CD14-positive monocyte (primary cell): ENCODE measurements around the gene IGFBP6. TPM values are rescaled to one million over a fixed set of nuclear protein-coding genes. Genes with fewer than 3 reads are reported as not detected.

ENCODE experiments used
- DNase-seq, 3 donors: peaks; one replicate each; pipeline ENCODE4 v3.0.0-alpha.2; 2011 to 2022
- H2AFZ ChIP-seq: 2 replicates; pipeline ENCODE4 v1.6.0; 2012; ENCODE audit warnings: mild to moderate bottlenecking, low read depth, low read length, inconsistent platforms; ENCODE audit not compliant: insufficient read depth, poor library complexity, severe bottlenecking
- H3K27ac ChIP-seq, 2 donors: 1 replicate in 1 of 2; 2 replicates in 1 of 2; pipeline ENCODE4 v1.5.1; 2012 to 2013; ENCODE audit warnings: low read length in 2 of 2, control low read depth in 1 of 2, inconsistent platforms in 1 of 2, low read depth in 1 of 2, mild to moderate bottlenecking in 1 of 2
- H3K27me3 ChIP-seq, 2 donors: one replicate each; pipeline versions ENCODE4 v1.6.0 to v1.6.1; 2011 to 2013; ENCODE audit warnings: low read length in 2 of 2; ENCODE audit not compliant: control insufficient read depth in 2 of 2, insufficient read depth in 2 of 2
- H3K36me3 ChIP-seq, 2 donors: replicated peaks in 1 of 2; 1 replicate in 1 of 2; 2 replicates in 1 of 2; pipeline versions ENCODE4 v1.5.1 to v1.6.1; 2012 to 2013; ENCODE audit warnings: low read length in 2 of 2, control low read depth in 1 of 2, inconsistent platforms in 1 of 2, mild to moderate bottlenecking in 1 of 2; ENCODE audit not compliant: insufficient read depth in 2 of 2, control insufficient read depth in 1 of 2
- H3K4me1 ChIP-seq, 2 donors: 1 replicate in 1 of 2; 2 replicates in 1 of 2; pipeline versions ENCODE4 v1.5.1 to v1.6.1; 2012 to 2013; ENCODE audit warnings: low read length in 2 of 2, control low read depth in 1 of 2, inconsistent platforms in 1 of 2, mild to moderate bottlenecking in 1 of 2, moderate library complexity in 1 of 2; ENCODE audit not compliant: insufficient read depth in 2 of 2, control insufficient read depth in 1 of 2
- H3K4me2 ChIP-seq: replicated peaks from 2 replicates; pipeline ENCODE3; 2012; ENCODE audit warnings: low read length, moderate library complexity, mild to moderate bottlenecking; ENCODE audit not compliant: poor library complexity, severe bottlenecking; ENCODE audit errors: extremely low read depth
- H3K4me3 ChIP-seq, 3 experiments: fragments of 200-600 bp in 1 of 3; sonication (generic) in 1 of 3; replicated peaks in 1 of 3; 1 replicate in 2 of 3; 2 replicates in 1 of 3; pipeline ENCODE4 v1.5.1; 2011 to 2013; ENCODE audit warnings: low read length in 3 of 3, mild to moderate bottlenecking in 3 of 3, control low read depth in 2 of 3, low read depth in 2 of 3, inconsistent platforms in 1 of 3, moderate library complexity in 1 of 3
- H3K79me2 ChIP-seq: 2 replicates; pipeline ENCODE4 v1.6.0; 2012; ENCODE audit warnings: mild to moderate bottlenecking, control low read depth, inconsistent platforms, low read length, moderate library complexity; ENCODE audit not compliant: insufficient read depth
- H3K9ac ChIP-seq: 2 replicates; pipeline ENCODE4 v1.6.0; 2017; ENCODE audit warnings: low read length, mild to moderate bottlenecking; ENCODE audit not compliant: insufficient read depth, poor library complexity, severe bottlenecking
- H3K9me3 ChIP-seq, 2 donors: replicated peaks in 1 of 2; 1 replicate in 1 of 2; 2 replicates in 1 of 2; pipeline versions ENCODE4 v1.5.1 to v1.6.1; 2012 to 2013; ENCODE audit warnings: low read length in 2 of 2, control low read depth in 1 of 2; ENCODE audit not compliant: control insufficient read depth in 1 of 2, insufficient read depth in 1 of 2
- H4K20me1 ChIP-seq: 2 replicates; pipeline ENCODE4 v1.6.0; 2012; ENCODE audit warnings: mild to moderate bottlenecking, low read length, control low read depth, moderate library complexity; ENCODE audit not compliant: insufficient read depth
- H3K27ac Mint-ChIP-seq, 7 donors: one replicate each; pipeline ENCODE4 v1.8.0; 2020; ENCODE audit warnings: mild to moderate bottlenecking in 7 of 7, mixed read lengths in 7 of 7, moderate library complexity in 6 of 7, inconsistent platforms in 2 of 7
- H3K27me3 Mint-ChIP-seq, 3 donors: one replicate each; pipeline ENCODE4 v1.8.0; 2021 to 2022; ENCODE audit warnings: low read depth in 3 of 3, mild to moderate bottlenecking in 3 of 3, mixed read lengths in 3 of 3, moderate library complexity in 3 of 3, inconsistent platforms in 1 of 3
- H3K36me3 Mint-ChIP-seq, 2 donors: one replicate each; pipeline ENCODE4 v1.8.0; 2020; ENCODE audit warnings: mixed read lengths in 2 of 2, inconsistent platforms in 1 of 2, mild to moderate bottlenecking in 1 of 2
- H3K4me1 Mint-ChIP-seq: one replicate; pipeline ENCODE4 v1.8.0; 2020; ENCODE audit warnings: mild to moderate bottlenecking, mixed read lengths
- H3K4me3 Mint-ChIP-seq, 2 donors: one replicate each; pipeline ENCODE4 v1.8.0; 2020; ENCODE audit warnings: mild to moderate bottlenecking in 2 of 2, mixed read lengths in 2 of 2, moderate library complexity in 1 of 2
- H3K9me3 Mint-ChIP-seq, 7 donors: one replicate each; pipeline ENCODE4 v1.8.0; 2020 to 2022; ENCODE audit warnings: mixed read lengths in 7 of 7, mild to moderate bottlenecking in 6 of 7, moderate library complexity in 6 of 7, inconsistent platforms in 2 of 7
- WGBS: methylation state at CpG from one replicate; pipeline ENCODE4 v1.1.5; 2013; ENCODE audit warnings: missing lambda C conversion rate; ENCODE audit not compliant: insufficient coverage; 5-methylcytosine and 5-hydroxymethylcytosine counted together
- intact Hi-C, 2 donors: fragments of 100-400 bp; cut with micrococcal nuclease; formaldehyde crosslinking; loops; one replicate each; pipeline versions ENCODE4 v1.15.0 to v1.15.1; 2023
- polyA plus RNA-seq, 3 donors: library from polyadenylated mRNA; depleted of rRNA in 1 of 3; unstranded in 2 of 3; stranded (reverse) in 1 of 3; fragments of 300-500 nt in 2 of 3; fragments of >200 nt in 1 of 3; fragmentation: Illumina TruSeq in 2 of 3; gene quantifications; 1 replicate in 2 of 3; 2 replicates in 1 of 3; pipeline ENCODE4 v1.2.3, GENCODE V29; 2012 to 2021
- TF ChIP-seq, protein P1 (sequence below): fragments of 200-600 bp; IDR thresholded peaks from one replicate; pipeline ENCODE4 v1.8.0; 2022; ENCODE audit warnings: antibody characterized with exemption, mild to moderate bottlenecking

IGFBP6 gene
- polyA plus RNA-seq, 3 donors: 0.20 TPM; not detected in 2

DNA sequence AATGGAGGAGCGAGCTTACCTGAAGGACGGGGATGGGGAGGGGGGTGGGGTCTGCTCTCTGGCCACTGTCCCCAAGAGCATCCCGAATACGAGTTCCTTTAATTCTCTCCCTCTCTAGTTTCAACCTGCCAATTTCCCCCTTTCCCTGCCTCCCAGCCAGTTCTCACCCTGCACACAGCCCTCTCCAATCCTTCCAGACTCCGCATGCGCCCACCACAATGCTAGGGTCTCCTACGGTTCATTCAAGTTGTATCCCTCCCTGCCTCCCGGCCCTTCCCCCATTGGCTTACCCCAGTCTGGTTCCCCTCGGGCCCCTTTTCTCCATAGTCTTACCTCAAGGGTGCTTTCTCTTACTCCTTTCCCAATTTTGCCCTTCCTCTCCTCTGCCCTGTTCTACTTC, 708 bp upstream of the IGFBP6 start:
- Mint-ChIP-seq H3K27ac (peak overlapping the region in 1 of 7 donors; percentile 77), H3K4me1 (peaks cover 42% of the 10 kb centered on the region), H3K27me3 (peaks cover 29 to 34% (median 32%) of the 10 kb centered on the region in 3 donors), H3K36me3 (peaks cover 0 to 13% of the 10 kb centered on the region in 2 donors), H3K4me3 (peak overlapping the region; percentile 79 to 94), H3K9me3 (peaks cover 0 to 4% (median 0%) of the 10 kb centered on the region in 7 donors)
- intact Hi-C loops: loop anchor here in 1 of 2 donors (10.0 kb wide), 1 partner anchor 52 kb away; no protein-coding TSS in a partner anchor
- peaks cover 50% of the 10 kb centered on the region in 2 donors for H3K4me1 ChIP-seq
- no peaks in the 10 kb centered on the region for H3K9me3 ChIP-seq
- no peaks in the 10 kb centered on the region for H3K36me3 ChIP-seq
- DNase-seq: no peak
- 54% methylated on average over 7 of the region's 9 CpGs for WGBS
- peaks cover 15 to 24% of the 10 kb centered on the region in 2 donors for H3K27me3 ChIP-seq
- peak overlapping the region in 1 of 3 experiments; percentile 75 for H3K4me3 ChIP-seq
- no peak overlapping the region for H3K9ac ChIP-seq
- no peaks in the 10 kb centered on the region for H4K20me1 ChIP-seq
- no peaks in the 10 kb centered on the region for H3K79me2 ChIP-seq
- peak overlapping the region; percentile 93 for H3K4me2 ChIP-seq
- TF ChIP-seq, protein P1, sequence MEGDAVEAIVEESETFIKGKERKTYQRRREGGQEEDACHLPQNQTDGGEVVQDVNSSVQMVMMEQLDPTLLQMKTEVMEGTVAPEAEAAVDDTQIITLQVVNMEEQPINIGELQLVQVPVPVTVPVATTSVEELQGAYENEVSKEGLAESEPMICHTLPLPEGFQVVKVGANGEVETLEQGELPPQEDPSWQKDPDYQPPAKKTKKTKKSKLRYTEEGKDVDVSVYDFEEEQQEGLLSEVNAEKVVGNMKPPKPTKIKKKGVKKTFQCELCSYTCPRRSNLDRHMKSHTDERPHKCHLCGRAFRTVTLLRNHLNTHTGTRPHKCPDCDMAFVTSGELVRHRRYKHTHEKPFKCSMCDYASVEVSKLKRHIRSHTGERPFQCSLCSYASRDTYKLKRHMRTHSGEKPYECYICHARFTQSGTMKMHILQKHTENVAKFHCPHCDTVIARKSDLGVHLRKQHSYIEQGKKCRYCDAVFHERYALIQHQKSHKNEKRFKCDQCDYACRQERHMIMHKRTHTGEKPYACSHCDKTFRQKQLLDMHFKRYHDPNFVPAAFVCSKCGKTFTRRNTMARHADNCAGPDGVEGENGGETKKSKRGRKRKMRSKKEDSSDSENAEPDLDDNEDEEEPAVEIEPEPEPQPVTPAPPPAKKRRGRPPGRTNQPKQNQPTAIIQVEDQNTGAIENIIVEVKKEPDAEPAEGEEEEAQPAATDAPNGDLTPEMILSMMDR: no peak
- no peak overlapping the region for H3K27ac ChIP-seq
- peak overlapping the region; percentile 85 for H2AFZ ChIP-seq

DNA sequence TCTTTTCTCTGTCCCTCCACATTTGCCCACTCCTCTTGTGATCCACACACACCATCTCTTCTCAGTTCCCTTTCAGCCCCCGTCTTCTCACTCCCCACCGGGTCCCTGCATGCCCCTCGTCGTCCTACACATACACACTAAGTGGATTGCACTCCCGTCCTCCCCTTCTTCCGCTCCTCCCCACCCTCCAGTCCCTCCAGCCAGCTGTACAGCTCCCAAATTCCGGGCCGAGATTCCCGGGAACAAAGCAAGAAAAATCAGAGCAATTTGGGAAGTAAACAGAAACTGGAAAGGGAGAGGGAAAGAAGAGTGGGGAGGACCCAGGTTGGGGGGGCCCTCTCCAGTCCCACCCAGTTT, 282 bp upstream of the IGFBP6 start:
- peaks cover 15 to 24% of the 10 kb centered on the region in 2 donors for H3K27me3 ChIP-seq
- TF ChIP-seq, protein P1: no peak
- Mint-ChIP-seq H3K27ac (peak overlapping the region in 3 of 7 donors; percentile 30 to 57 (median 46)), H3K27me3 (peaks cover 29 to 34% (median 32%) of the 10 kb centered on the region in 3 donors), H3K36me3 (peaks cover 0 to 13% of the 10 kb centered on the region in 2 donors), H3K4me1 (peaks cover 45% of the 10 kb centered on the region), H3K4me3 (peak overlapping the region; percentile 79 to 94), H3K9me3 (peaks cover 0 to 4% (median 0%) of the 10 kb centered on the region in 7 donors)
- H3K4me3 ChIP-seq: peak overlapping the region; percentile 17 to 75 (median 25)
- H3K4me2 ChIP-seq: peak overlapping the region; percentile 93
- H3K27ac ChIP-seq: no peak overlapping the region
- peaks cover 54% of the 10 kb centered on the region in 2 donors for H3K4me1 ChIP-seq
- no peaks in the 10 kb centered on the region for H3K36me3 ChIP-seq
- H3K9ac ChIP-seq: peak overlapping the region; percentile 46
- DNase-seq: no peak
- H3K9me3 ChIP-seq: no peaks in the 10 kb centered on the region
- H4K20me1 ChIP-seq: no peaks in the 10 kb centered on the region
- intact Hi-C loops: loop anchor here in 1 of 2 donors (10.0 kb wide), 1 partner anchor 52 kb away; no protein-coding TSS in a partner anchor
- H2AFZ ChIP-seq: peak overlapping the region; percentile 85
- no peaks in the 10 kb centered on the region for H3K79me2 ChIP-seq
- 0% methylated on average over 2 of the region's 9 CpGs for WGBS
